HG03558 (cell line): ENCODE results near the gene COL20A1.

Experiments used
- ATAC-seq: cut with Tn5 transposase; IDR thresholded peaks from one replicate; pipeline ENCODE4 v1.9.1; 2021; ENCODE audit warnings: moderate number of reproducible peaks; ENCODE audit not compliant: unreplicated experiment; ENCODE audit errors: extremely low read depth

Gene COL20A1

DNA sequence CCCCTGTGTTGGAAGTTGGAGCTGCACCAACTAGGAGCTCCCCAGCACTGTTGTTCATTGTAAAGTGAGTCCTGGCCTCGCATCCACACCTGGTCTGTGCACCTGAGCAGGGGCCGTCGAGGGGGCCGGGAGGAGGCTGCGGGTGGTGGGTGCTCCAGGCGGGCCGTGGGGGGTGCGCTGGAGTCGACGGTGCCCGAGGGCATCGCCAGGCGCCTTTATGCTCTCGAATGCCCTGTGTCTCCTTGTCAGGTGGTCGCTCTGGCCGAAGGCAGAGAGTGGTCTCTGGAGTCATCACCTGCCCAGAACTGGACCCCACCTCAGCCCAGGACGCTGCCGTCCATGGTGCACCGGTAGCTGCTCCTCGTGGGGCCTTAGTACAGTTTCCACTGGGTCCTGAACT lies 16.0 kb upstream of the COL20A1 start:
- ATAC-seq, result no peak

DNA sequence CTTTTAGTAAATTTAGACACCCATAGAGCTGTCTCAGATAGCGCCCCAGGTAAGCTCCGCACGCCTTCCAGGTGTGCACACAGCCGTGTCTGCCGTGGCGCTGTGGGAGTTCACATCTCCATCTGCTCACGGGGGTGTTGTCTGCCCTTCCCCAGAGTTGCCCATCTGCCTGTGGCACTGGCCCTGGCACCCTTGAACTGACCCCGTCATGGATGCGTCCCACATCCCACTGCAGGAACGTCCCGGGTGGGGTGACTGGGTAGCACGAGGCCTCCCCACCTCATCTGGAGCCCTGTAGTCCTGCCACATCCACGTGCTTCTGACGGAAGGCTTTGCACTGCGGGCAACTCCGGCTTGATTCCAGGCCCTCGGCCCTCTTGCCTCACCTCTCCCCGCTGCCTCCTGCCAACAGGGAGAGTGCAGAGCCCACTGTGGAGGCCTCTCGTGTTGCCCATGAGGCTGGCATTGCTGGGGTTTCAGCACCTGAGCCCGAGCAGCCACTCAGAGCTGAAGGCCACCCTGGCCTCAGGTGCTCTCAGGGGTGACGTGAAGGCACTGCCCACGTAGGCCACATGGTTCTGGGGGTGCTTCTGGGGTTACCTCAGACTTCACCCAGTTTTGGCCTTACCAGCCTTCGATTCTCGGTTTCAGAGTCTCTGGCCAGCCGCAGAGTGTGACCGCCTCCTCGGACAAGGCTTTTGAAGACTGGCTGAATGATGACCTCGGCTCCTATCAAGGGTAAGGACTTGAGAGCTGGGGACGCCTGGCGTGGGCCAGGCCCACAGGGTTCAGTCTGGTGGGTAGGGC lies 15.3 kb upstream of the COL20A1 start:
- ATAC-seq, result no peak

GRCh38 chr20:63278661-63279060 lies 14.3 kb upstream of the COL20A1 start:
- ATAC-seq, result no peak

DNA sequence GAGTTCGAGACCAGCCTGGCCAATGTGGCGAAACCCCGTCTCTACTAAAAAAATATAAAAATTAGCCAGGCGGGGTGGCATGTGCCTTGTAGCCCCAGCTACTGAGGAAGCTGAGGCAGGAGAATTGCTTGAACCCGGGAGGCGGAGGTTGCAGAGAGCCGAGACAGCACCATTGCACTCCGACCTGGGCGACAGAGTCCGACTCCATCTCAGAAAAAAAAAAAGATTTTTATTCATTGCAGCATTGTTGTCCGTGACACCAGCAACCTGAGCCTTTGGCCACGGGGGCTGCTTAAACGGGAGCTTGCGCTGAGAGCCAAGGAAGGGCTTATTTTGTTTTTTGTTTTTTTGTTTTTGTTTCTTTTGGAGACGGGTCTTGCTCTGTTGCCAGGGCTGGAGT lies 13.1 kb upstream of the COL20A1 start:
- ATAC-seq, result no peak

- no peak for ATAC-seq
Measured at GRCh38 chr20:63280371-63280770, 12.6 kb upstream of the COL20A1 start.

- no peak for ATAC-seq
Measured at GRCh38 chr20:63280929-63281545, 11.9 kb upstream of the COL20A1 start.

- no peak for ATAC-seq
Measured at GRCh38 chr20:63281742-63282665, 11.0 kb upstream of the COL20A1 start.

DNA sequence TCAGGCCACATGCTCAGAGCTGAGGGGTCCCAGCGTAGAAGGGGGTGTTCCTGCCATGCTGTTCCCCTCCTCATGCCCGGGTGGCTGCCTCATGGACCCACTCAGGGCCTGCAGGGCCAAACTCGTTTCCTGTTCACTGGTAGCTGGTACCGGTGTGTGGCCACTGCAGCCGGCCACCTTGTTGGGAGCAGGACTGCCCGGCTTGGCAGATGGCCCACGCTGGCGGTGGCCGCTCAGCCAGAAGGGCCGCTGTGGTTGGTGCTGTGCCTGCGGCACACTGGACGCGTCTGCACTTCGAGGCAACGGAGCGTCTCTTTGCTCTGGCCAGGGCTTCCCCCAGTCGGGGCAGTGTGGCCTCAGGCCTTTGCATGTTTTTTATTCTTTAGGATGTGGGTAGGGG lies 10.0 kb upstream of the COL20A1 start:
- ATAC-seq, result no peak

GRCh38 chr20:63283397-63284082 lies 9.4 kb upstream of the COL20A1 start:
- no peak for ATAC-seq

DNA sequence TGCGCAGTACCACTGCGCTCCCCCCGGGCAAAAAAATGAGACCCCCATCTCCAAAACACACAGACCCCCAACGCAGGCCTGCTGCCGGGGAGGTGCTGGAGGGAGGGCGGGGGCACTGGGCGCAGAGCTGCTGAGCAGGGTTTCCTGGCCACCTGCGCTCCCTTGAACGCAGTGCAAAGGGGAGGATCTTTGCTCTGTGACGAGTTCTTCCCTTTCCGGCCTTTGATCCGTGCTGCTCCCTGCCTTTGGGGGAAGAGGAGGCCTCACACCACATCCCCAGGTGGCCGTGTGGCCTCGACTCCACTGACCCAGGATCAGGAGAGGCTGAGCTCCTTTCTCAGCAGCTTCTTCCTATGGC lies 8.9 kb upstream of the COL20A1 start:
- no peak for ATAC-seq

DNA sequence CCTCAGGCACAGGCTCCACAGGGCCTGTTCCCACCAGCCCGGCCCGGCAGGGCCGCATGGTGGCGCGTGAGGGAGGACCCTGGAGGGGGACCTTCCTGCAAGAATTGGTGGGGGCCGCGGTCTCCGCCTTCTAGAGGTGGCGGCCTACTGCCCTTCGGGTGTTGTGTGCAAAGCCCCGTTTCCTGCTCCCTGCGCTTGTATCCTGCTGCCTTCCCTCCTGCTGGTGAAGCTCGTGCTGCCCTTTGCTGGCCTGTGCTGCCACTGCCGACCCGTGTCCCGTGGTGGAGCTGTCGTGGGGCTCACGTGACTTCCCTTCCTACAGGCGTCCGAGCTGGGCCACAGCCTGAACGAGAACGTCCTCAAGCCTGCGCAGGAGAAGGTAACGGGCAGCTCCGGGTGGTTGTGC lies 8.4 kb upstream of the COL20A1 start:
- ATAC-seq, result no peak

DNA sequence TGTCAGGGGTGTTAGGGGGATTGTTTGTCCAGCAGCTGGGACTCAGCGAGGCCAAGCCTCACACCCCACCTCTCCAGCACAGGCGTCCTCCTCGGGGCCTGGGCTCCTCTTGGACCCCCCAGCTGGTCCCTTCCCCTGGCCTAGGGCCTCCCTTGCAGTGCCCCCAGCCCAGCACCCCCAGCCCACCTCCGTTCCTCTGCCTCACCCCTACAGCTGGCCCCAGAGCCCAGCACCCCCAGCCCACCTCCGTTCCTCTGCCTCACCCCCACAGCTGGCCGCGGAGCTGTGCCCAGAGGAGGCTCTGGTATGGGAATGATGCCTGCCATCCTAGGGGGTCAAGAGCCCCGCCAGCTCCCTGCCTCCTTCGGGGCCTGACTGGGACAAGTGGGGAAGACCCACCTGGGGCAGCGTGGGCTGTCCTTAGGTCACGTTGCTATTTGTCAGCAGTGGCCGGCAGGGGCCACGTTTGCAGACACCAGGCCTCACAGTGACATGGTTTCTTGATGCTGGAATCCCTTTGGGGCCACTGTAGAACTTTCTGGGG lies 7.9 kb upstream of the COL20A1 start:
- ATAC-seq, result no peak

GRCh38 chr20:63285636-63286615 lies 7.1 kb upstream of the COL20A1 start:
- ATAC-seq, result no peak

DNA sequence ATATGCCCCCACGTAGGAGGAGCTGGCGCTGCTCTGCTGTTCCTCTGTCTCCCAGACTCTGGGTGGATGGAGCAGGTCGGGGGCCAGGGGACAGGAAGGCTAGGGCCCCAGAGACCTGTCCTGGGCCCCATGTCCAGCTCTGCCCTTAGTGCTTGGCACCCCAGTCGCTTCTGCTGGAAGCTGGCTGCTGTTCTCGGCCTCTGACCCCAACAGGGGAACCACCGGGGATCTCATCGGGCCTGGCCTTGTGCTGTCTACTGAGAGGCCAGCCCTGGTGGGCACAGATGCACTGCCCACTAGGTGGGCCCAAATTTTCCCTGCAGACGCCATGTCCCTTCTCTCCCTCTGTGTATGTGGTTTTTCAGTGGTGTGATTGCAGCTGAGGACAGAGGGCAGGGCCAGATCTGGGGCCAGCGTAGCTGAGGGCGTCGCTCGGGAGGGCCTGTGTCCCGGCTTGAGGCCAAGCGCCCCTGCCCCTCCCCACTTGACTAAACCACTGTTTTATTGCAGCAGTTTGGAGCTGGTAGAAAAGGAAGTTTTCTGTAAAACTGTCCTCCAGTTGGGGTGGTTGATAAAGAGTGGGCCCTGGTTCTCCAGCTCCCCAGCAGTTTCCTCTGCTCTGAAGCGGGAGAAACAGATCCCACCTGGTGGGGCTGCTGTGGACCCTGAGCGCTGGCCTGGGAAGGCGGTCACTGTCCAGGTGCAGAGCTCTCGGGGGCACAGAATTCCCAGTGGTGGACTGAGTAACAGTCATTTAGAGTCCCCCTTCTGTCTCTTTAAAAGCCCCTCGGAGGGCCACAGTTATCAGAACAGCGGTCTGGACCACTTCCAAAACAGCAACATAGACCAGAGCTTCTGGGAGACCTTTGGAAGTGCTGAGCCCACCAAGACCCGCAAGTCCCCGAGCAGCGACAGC lies 5.9 kb upstream of the COL20A1 start:
- ATAC-seq, result no peak

DNA sequence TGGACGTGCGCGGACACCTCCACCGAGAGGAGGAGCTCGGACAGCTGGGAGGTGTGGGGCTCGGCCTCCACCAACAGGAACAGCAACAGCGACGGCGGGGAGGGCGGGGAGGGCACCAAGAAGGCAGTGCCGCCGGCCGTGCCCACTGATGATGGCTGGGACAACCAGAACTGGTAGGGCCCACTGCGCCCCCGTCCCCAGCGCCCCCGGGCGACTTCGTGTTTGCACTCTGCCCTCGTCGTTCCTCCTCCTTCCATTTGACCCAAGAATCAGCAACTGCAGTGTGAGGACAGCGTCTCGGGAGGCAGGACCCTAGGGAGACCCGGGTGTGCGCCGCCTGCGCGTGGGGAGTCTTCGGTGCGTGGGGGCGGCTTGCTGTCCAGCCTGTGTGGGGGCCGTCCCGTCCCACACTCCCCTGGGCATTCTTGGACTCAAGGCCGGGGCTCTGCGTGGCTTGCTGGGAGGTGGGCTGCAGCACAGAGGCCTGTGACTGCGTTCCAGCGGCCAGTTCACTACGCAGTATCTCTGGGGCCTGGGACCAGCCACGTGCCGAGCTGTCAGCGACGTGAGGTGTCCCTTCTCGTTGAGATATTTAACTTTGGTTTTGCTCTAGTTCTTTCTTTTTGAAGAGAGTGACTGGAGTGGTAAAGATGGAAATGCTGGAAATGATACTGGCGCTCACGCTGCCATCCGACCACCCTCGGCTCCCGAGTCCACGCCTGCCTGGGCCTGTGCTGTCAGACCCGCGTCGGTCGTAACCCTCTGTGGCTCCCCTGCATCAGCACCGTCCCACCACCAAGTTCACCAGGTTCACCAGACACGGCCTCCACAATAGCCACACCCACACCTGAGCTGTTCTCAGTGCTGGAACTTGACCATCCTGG lies 5.0 kb upstream of the COL20A1 start:
- ATAC-seq, result no peak

DNA sequence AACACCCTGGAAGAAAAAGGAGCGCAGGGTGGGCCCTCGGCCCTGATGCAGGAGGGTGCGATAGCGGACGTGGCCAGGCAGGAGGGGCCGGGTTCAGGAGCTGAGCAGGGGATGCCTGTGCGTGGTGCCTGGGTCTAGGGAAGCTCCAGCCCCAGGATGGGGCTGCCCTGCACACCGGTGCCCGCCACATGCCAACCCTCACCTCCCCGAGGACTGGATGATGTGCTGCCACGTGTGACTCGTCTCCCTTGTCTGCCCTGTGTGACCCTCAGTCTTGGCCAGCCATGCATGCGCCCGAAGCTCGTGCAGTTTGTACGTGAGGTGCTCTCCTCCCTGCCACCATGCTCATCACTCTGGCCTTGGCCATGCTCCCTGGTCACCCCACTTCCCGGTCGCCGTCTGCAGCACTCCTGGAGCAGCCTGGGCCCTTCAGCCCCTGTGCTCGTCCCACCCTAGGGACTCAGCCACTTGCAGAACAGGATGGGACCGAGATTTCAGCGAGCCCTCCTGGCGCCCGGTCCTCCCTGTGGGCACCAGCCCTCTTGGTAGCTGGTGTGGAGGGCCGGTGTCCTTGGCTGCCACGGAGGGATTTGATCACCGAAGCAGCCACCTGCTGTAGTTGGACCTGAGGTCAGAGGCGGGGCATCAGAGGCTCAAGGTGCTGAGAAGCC lies 4.3 kb upstream of the COL20A1 start:
- ATAC-seq, result no peak
